Measurements from ENCODE around the gene ATP6AP1.

ATP6AP1 gene

GRCh38 chrX:154428176-154429171 is at the start of gene ATP6AP1:
ATP6AP1 (plus strand) TSS chrX:154428677; CDS start chrX:154428693, 16 bp downstream.
- TF ChIP-seq GATA2 (IDR thresholded peaks at IDR 0.05; ENCODE audit: low read depth, low read length) = no peak
- no peak for TF ChIP-seq GATA3 (IDR thresholded peaks at IDR 0.05; ENCODE audit: low read depth, low read length)

- TF ChIP-seq GATA2 (IDR thresholded peaks at IDR 0.05; ENCODE audit: low read depth, low read length) = no peak
- no peak for TF ChIP-seq GATA3 (IDR thresholded peaks at IDR 0.05; ENCODE audit: low read depth, low read length)
Observed at GRCh38 chrX:154378799-154379568, 49.5 kb upstream of the ATP6AP1 start, which contains the start of gene EMD. EMD (plus strand) TSS chrX:154379295; CDS start chrX:154379485, 190 bp downstream.

- TF ChIP-seq GATA3 (IDR thresholded peaks at IDR 0.05; ENCODE audit: low read depth, low read length) = no peak
- TF ChIP-seq GATA2 (IDR thresholded peaks at IDR 0.05; ENCODE audit: low read depth, low read length) = no peak
Observed at GRCh38 chrX:154379569-154379951, 48.9 kb upstream of the ATP6AP1 start.

- TF ChIP-seq GATA3 (IDR thresholded peaks at IDR 0.05; ENCODE audit: low read depth, low read length) = no peak
- no peak for TF ChIP-seq GATA2 (IDR thresholded peaks at IDR 0.05; ENCODE audit: low read depth, low read length)
Observed at GRCh38 chrX:154380153-154380552, 48.3 kb upstream of the ATP6AP1 start.

GRCh38 chrX:154380787-154381186 is 47.7 kb upstream of the ATP6AP1 start:
- no peak for TF ChIP-seq GATA3 (IDR thresholded peaks at IDR 0.05; ENCODE audit: low read depth, low read length)
- TF ChIP-seq GATA2 (IDR thresholded peaks at IDR 0.05; ENCODE audit: low read depth, low read length) = no peak

GRCh38 chrX:154381271-154381670 is 47.2 kb upstream of the ATP6AP1 start:
- no peak for TF ChIP-seq GATA2 (IDR thresholded peaks at IDR 0.05; ENCODE audit: low read depth, low read length)
- no peak for TF ChIP-seq GATA3 (IDR thresholded peaks at IDR 0.05; ENCODE audit: low read depth, low read length)

GRCh38 chrX:154382483-154383069 is 45.9 kb upstream of the ATP6AP1 start:
- TF ChIP-seq GATA2 (IDR thresholded peaks at IDR 0.05; ENCODE audit: low read depth, low read length) (no peak), GATA3 (IDR thresholded peaks at IDR 0.05; ENCODE audit: low read depth, low read length) (no peak)

- TF ChIP-seq GATA3 (IDR thresholded peaks at IDR 0.05; ENCODE audit: low read depth, low read length) (no peak), GATA2 (IDR thresholded peaks at IDR 0.05; ENCODE audit: low read depth, low read length) (no peak)
Observed at GRCh38 chrX:154383359-154384283, 44.9 kb upstream of the ATP6AP1 start.

- TF ChIP-seq GATA2 (IDR thresholded peaks at IDR 0.05; ENCODE audit: low read depth, low read length) = no peak
- no peak for TF ChIP-seq GATA3 (IDR thresholded peaks at IDR 0.05; ENCODE audit: low read depth, low read length)
Observed at GRCh38 chrX:154384284-154384892, 44.1 kb upstream of the ATP6AP1 start.

- no peak for TF ChIP-seq GATA3 (IDR thresholded peaks at IDR 0.05; ENCODE audit: low read depth, low read length)
- no peak for TF ChIP-seq GATA2 (IDR thresholded peaks at IDR 0.05; ENCODE audit: low read depth, low read length)
Observed at GRCh38 chrX:154396973-154397887, 31.2 kb upstream of the ATP6AP1 start.

GRCh38 chrX:154397888-154398667 is 30.4 kb upstream of the ATP6AP1 start, which contains the start of gene RPL10:
RPL10 (plus strand) TSS chrX:154398377; CDS start chrX:154398520, 143 bp downstream.
- TF ChIP-seq GATA2 (IDR thresholded peaks at IDR 0.05; ENCODE audit: low read depth, low read length) (no peak), GATA3 (IDR thresholded peaks at IDR 0.05; ENCODE audit: low read depth, low read length) (no peak)
